Muscle of back (tissue), 11 donors: ENCODE measurements around the gene SORCS2. TPM values are rescaled to one million over a fixed set of nuclear protein-coding genes. Genes with fewer than 3 reads are reported as not detected.

Experiments used
- DNase-seq, 3 donors: peaks; one replicate each; pipeline versions ENCODE4 v3.0.0 to v3.0.0-alpha.2; 2013
- polyA plus RNA-seq, 10 donors: library from polyadenylated mRNA; unstranded; fragments of 120-200 nt; gene quantifications; one replicate each; pipeline ENCODE4 v1.2.1, GENCODE V29; 2013; ENCODE audit not compliant: insufficient read length in 10 of 10

SORCS2 gene
- polyA plus RNA-seq, 10 donors = 6.5 to 21.0 (median 10.8) TPM

- no peak for DNase-seq
Measured at GRCh38 chr4:7660176-7661039, 468.1 kb downstream of the SORCS2 start.

- no peak for DNase-seq
Measured at GRCh38 chr4:7661066-7661748, 468.9 kb downstream of the SORCS2 start.

- DNase-seq = no peak
Measured at GRCh38 chr4:7661846-7662506, 469.6 kb downstream of the SORCS2 start.

- DNase-seq = no peak
Measured at GRCh38 chr4:7662507-7662846, 470.1 kb downstream of the SORCS2 start.

- no peak for DNase-seq
Measured at GRCh38 chr4:7663075-7663541, 470.8 kb downstream of the SORCS2 start.

GRCh38 chr4:7664106-7664505 lies 471.8 kb downstream of the SORCS2 start:
- DNase-seq = no peak

- DNase-seq = no peak
Measured at GRCh38 chr4:7665321-7665720, 473.0 kb downstream of the SORCS2 start.

- DNase-seq = no peak
Measured at GRCh38 chr4:7666011-7666410, 473.7 kb downstream of the SORCS2 start.

GRCh38 chr4:7666744-7667143 lies 474.4 kb downstream of the SORCS2 start:
- DNase-seq = no peak

- DNase-seq = no peak
Measured at GRCh38 chr4:7668271-7668670, 475.9 kb downstream of the SORCS2 start.

GRCh38 chr4:7668826-7669225 lies 476.5 kb downstream of the SORCS2 start:
- DNase-seq = no peak

GRCh38 chr4:7672601-7673000 lies 480.3 kb downstream of the SORCS2 start:
- DNase-seq = no peak

- no peak for DNase-seq
Measured at GRCh38 chr4:7673121-7673520, 480.8 kb downstream of the SORCS2 start.

GRCh38 chr4:7674706-7675105 lies 482.4 kb downstream of the SORCS2 start:
- no peak for DNase-seq

- DNase-seq = no peak
Measured at GRCh38 chr4:7675136-7675535, 482.8 kb downstream of the SORCS2 start.

- DNase-seq = no peak
Measured at GRCh38 chr4:7675612-7676320, 483.4 kb downstream of the SORCS2 start.

GRCh38 chr4:7676398-7676922 lies 484.1 kb downstream of the SORCS2 start:
- DNase-seq = peak in 2 of 3 donors; percentile 37 to 63

GRCh38 chr4:7677086-7677485 lies 484.7 kb downstream of the SORCS2 start:
- peak in 1 of 3 donors; percentile 44 for DNase-seq

- no peak for DNase-seq
Measured at GRCh38 chr4:7677799-7678301, 485.5 kb downstream of the SORCS2 start.

- no peak for DNase-seq
Measured at GRCh38 chr4:7678318-7678852, 486.0 kb downstream of the SORCS2 start.

GRCh38 chr4:7679406-7680040 lies 487.2 kb downstream of the SORCS2 start:
- peak in 1 of 3 donors; percentile 68 for DNase-seq
